SJSA1 (cell line): ENCODE measurements around the gene CXCL14. TPM values are rescaled to one million over a fixed set of nuclear protein-coding genes. Genes with fewer than 3 reads are reported as not detected.

Experiments used
- DNase-seq, 2 experiments: peaks; one replicate each; pipeline ENCODE4 v3.0.0-alpha.2; 2015 to 2020; ENCODE audit warnings: low spot score in 2 of 2, low read depth in 1 of 2
- H3K27ac ChIP-seq: fragments of 250-450 bp; sonication (Bioruptor Pico); 2 replicates; pipeline ENCODE4 v1.5.1; 2020; ENCODE audit warnings: mild to moderate bottlenecking, moderate library complexity
- H3K27me3 ChIP-seq: fragments of 250-450 bp; sonication (Bioruptor Pico); replicated peaks from 2 replicates; pipeline ENCODE4 v1.5.1; 2020; ENCODE audit warnings: mild to moderate bottlenecking, moderate library complexity
- H3K36me3 ChIP-seq: fragments of 250-450 bp; sonication (Bioruptor Pico); 2 replicates; pipeline ENCODE4 v1.5.1; 2020; ENCODE audit warnings: mild to moderate bottlenecking
- H3K4me1 ChIP-seq: fragments of 250-450 bp; sonication (Bioruptor Pico); replicated peaks from 2 replicates; pipeline ENCODE4 v1.6.1; 2021; ENCODE audit warnings: mild to moderate bottlenecking
- H3K4me3 ChIP-seq: fragments of 250-450 bp; sonication (Bioruptor Pico); 2 replicates; pipeline ENCODE4 v1.5.1; 2020; ENCODE audit warnings: mild to moderate bottlenecking
- H3K9me3 ChIP-seq: fragments of 250-450 bp; sonication (Bioruptor Pico); replicated peaks from 2 replicates; pipeline ENCODE4 v1.5.1; 2020; ENCODE audit warnings: mild to moderate bottlenecking
- total RNA-seq: library from RNA; depleted of rRNA; stranded (reverse); fragments of >200 nt; shearing (Covaris generic); gene quantifications from 2 replicates; pipeline ENCODE4 v1.2.3, GENCODE V29; 2014; rRNA removed

Gene CXCL14, protein sequence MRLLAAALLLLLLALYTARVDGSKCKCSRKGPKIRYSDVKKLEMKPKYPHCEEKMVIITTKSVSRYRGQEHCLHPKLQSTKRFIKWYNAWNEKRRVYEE
- total RNA-seq = 0.29 TPM in 1 of 2 replicates, not detected in the other

DNA sequence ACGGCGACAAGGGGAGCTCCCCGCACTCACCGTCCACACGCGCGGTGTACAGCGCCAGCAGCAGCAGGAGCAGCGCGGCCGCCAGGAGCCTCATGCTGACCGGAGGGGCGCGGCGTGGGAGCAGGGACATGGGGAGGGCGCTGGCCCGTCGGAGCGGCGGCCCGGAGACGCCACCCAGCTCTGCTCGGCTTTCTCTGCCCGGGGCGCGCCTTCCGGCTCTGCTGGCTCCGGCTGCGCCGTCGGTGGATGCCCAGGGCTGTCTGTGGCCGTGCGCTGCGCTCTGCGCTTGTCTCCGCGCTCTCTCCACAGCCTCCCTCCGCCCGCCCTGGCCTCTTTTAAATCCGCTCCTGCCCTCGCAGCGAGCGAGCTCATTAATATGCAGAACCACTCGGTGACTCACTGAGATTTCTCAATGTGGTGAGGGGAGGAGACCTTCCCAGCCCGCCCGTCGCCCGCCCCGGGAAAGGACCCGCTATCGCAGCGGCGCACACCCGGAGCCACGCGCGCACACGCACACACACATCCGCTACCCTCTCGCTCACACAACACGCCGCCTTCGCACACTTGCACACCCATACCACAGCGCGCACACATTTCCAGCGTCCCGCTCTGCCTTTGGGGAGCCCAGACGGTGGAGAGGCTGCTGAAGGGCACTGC lies at the start of gene CXCL14:
Gene CXCL14 (minus strand): TSS at position 307 of the 657 bp plus-strand sequence. CDS start 213 bp downstream, at position 94.
- peak in 1 of 2 experiments; percentile 36 for DNase-seq
- Histone ChIP-seq H3K4me1 (peaks cover 12% of the 10 kb centered on the region; the same call in 1 of the 2 replicates), H3K36me3 (no peaks in the 10 kb centered on the region), H3K9me3 (no peaks in the 10 kb centered on the region), H3K4me3 (no peak within 1 kb of the TSS), H3K27ac (no peak within 1 kb of the TSS), H3K27me3 (peaks cover 52% of the 10 kb centered on the region)

DNA sequence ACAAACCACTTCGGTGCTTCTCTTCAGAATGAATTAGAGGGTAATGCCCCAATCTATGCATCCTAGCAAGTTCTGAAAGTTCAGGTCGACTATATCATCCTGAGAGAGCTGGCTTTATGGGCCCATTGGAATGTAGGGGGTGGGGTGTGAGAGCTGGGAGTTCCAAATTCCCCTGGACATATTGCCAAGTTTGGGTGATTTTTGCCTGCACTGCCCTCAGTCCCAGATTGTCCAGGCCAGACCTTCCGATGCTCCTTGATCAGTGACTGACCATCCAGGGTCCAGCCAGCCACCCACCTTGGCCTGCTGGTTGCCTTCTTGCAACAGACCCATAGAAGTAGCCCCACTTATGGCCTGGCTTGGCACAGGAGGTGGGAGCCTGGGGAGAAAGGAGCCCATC lies 47.8 kb upstream of the CXCL14 start:
- Histone ChIP-seq H3K27ac (peak overlapping the region; percentile 47), H3K36me3 (no peaks in the 10 kb centered on the region), H3K4me1 (peaks cover 32% of the 10 kb centered on the region), H3K9me3 (no peaks in the 10 kb centered on the region; the same call in 1 of the 2 replicates), H3K4me3 (no peak overlapping the region), H3K27me3 (no peaks in the 10 kb centered on the region)
- peak; percentile 61 to 64 for DNase-seq

DNA sequence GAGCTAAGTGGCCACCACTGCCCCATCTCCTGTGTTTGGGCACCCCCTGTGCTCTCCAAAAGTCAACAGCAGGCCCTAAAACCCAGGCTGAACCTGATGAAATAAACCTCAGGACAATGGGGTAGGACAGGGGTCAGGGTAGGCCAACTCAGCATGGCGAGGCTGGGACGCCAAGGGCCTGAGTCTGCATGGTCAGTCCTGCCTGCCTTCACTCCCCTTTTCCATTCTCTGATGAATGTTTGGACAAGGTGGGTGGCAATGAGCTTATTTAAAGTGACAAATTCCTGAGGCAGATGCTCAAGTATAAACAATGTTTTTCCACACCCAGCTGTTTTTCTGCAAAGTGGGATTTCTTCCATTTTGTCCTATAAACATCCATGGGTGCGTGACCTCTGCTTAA lies 47.2 kb upstream of the CXCL14 start:
- H3K27me3 ChIP-seq = no peaks in the 10 kb centered on the region
- no peak overlapping the region for H3K4me3 ChIP-seq
- no peaks in the 10 kb centered on the region; the same call in 1 of the 2 replicates for H3K9me3 ChIP-seq
- H3K27ac ChIP-seq = peak overlapping the region; percentile 47
- H3K4me1 ChIP-seq = peaks cover 32% of the 10 kb centered on the region
- DNase-seq = peak; percentile 90 to 94
- no peaks in the 10 kb centered on the region for H3K36me3 ChIP-seq

DNA sequence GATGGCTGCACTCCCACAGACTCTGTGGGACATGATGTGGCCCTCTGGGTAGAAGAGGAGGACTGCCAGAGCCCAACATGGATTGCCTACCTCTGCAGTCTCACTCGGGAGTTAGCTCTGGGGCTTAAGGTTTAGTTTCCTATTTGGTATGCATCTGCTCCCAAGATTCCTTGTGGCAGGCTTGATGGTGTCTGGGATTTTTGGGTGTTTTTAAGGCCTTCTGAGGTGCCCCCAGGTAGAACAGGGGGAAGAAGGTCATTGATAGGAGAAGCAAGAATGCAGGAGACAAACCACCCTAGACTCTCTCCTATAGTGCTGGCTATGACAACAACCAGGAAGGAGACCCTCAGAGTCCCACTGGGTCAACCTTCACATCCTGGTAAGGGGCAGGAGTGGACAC lies 46.7 kb upstream of the CXCL14 start:
- no peak overlapping the region for H3K4me3 ChIP-seq
- DNase-seq = no peak
- no peaks in the 10 kb centered on the region; the same call in 1 of the 2 replicates for H3K9me3 ChIP-seq
- peaks cover 32% of the 10 kb centered on the region for H3K4me1 ChIP-seq
- no peaks in the 10 kb centered on the region for H3K36me3 ChIP-seq
- H3K27me3 ChIP-seq = no peaks in the 10 kb centered on the region
- no peak overlapping the region for H3K27ac ChIP-seq

DNA sequence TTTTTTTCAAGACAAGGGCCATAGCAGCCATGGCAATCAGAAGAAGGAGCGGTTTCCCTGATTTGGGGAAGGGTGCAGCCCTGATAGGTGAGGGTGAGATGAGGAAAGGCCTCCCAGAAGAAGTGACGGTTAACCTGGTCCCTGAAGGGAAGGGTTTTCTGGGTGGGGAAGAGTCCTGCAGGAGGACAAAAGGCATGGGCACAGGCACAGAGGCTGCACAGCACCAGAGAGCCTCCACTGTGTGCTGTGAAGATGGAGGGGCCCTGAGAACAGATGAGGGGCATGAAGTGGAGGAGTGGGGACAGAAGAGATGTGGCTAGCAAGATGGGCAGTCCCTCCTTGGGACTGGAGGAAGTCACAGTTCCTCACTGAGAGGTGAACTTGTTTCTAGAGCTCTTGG lies 46.3 kb upstream of the CXCL14 start:
- Histone ChIP-seq H3K4me3 (no peak overlapping the region), H3K4me1 (peaks cover 32% of the 10 kb centered on the region), H3K27me3 (no peaks in the 10 kb centered on the region), H3K27ac (no peak overlapping the region), H3K36me3 (no peaks in the 10 kb centered on the region), H3K9me3 (no peaks in the 10 kb centered on the region; the same call in 1 of the 2 replicates)
- no peak for DNase-seq

DNA sequence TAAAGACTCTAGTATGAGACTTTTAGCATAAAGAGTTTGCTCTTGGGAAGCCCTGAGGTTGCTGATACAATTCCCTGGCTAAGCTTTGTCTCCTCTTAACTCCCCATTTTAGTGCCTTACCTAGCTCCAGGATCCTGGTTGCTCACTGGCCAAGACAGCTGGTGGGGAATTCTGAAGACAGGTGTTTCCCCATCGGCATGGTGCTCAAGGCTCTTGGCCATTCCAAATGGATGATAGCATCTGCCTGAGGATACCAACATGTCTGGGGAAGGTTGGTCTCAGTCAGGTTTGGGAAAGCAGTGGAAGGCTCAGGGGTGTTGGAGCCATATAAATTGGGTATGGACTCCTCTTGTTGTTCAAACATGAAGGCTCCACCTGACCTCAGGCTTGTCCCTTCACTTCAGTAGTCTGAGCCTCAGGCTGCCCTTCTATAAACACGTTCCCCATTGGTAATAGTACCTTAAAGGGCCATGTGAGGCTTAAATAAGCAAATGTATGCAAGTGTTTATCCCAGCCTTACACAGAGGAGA lies 44.5 kb upstream of the CXCL14 start:
- no peaks in the 10 kb centered on the region for H3K27me3 ChIP-seq
- no peak overlapping the region for H3K4me3 ChIP-seq
- H3K36me3 ChIP-seq = no peaks in the 10 kb centered on the region
- H3K4me1 ChIP-seq = peaks cover 32% of the 10 kb centered on the region
- no peak for DNase-seq
- no peaks in the 10 kb centered on the region for H3K9me3 ChIP-seq
- no peak overlapping the region for H3K27ac ChIP-seq

DNA sequence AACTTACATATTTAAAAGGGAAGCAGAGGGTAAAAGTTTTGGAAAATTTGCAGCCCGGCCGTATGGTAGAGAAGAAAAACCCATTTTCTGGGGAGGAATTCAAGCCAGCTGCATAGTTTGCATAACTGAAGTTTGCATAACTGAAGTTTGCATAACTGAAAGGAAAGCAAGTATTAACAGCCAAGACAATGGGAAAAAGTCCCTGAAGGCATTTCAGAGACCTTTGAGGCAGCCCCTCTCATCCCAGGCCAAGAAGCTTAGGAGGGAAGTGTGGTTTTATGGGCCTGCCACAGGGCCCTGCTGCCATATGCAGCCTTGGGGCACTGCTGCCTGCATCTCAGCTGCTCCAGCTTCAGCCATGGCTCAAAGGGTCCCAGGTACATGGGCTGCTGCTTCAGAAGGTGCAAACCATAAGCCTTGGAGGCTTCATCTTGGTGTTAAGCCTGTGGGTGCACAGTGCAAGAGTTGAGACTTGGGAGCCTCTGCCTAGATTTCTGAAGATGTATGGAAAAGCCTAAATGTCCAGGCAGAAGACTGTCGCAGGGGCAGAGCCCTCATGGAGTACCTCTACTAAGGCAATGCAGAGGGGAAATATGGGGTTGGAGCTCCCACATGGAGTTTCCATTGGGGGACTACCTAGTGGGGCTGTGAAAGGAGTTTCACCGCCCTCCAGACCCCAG lies 36.9 kb upstream of the CXCL14 start:
- DNase-seq = peak in 1 of 2 experiments; percentile 25
- no peak overlapping the region for H3K27ac ChIP-seq
- H3K9me3 ChIP-seq = no peaks in the 10 kb centered on the region
- peaks cover 4% of the 10 kb centered on the region; the same call in 1 of the 2 replicates for H3K27me3 ChIP-seq
- no peak overlapping the region for H3K4me3 ChIP-seq
- H3K4me1 ChIP-seq = no peaks in the 10 kb centered on the region; the same call in 1 of the 2 replicates
- H3K36me3 ChIP-seq = no peaks in the 10 kb centered on the region

DNA sequence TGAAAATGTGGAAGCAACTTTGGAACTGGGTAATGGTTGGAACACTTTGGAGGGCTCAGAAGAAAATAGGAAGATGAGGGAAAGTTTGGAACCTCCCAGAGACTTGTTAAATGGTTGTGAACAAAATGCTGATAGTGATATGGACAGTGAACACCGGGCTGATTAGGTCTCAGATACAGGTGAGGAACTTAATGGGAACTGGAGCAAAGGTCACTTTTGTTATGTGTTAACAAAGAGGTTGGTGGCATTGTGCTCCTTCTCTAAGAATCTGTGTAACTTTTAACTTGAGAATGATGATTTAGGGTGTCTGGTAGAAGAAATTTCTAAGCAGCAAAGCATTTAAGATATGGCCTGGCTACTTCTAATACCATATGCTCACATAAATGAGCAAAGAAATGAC lies 36.4 kb upstream of the CXCL14 start:
- Histone ChIP-seq H3K27ac (no peak overlapping the region), H3K27me3 (peaks cover 4% of the 10 kb centered on the region; the same call in 1 of the 2 replicates), H3K4me1 (no peaks in the 10 kb centered on the region; the same call in 1 of the 2 replicates)

DNA sequence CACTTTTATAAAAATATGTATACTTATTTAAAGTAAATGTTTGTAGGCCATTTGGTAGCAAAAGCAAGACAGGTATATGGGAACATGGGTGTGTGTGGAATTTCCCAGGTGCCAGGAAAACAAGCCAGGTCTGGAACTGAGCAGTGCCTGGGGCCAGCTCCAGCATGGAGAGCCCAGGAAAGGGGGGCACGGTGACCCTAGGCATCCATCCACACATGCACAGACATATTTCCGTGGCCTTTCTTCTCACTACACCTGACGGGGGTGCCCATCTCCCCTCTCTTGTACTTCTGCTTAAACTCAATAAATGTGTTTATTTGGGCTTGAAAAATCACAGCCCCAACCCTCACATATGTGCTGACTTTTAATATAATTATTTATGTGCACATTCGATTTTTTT lies 31.2 kb upstream of the CXCL14 start:
- no peaks in the 10 kb centered on the region for H3K9me3 ChIP-seq
- peaks cover 4% of the 10 kb centered on the region for H3K27me3 ChIP-seq
- H3K36me3 ChIP-seq = no peaks in the 10 kb centered on the region
- no peak overlapping the region for H3K4me3 ChIP-seq
- H3K27ac ChIP-seq = no peak overlapping the region
- H3K4me1 ChIP-seq = no peaks in the 10 kb centered on the region; the same call in 1 of the 2 replicates
- DNase-seq = no peak

More for the DNA sequence above, 36.4 kb upstream of the CXCL14 start:
- H3K4me3 ChIP-seq = no peak overlapping the region
- no peak for DNase-seq
- no peaks in the 10 kb centered on the region for H3K9me3 ChIP-seq
- H3K36me3 ChIP-seq = no peaks in the 10 kb centered on the region

DNA sequence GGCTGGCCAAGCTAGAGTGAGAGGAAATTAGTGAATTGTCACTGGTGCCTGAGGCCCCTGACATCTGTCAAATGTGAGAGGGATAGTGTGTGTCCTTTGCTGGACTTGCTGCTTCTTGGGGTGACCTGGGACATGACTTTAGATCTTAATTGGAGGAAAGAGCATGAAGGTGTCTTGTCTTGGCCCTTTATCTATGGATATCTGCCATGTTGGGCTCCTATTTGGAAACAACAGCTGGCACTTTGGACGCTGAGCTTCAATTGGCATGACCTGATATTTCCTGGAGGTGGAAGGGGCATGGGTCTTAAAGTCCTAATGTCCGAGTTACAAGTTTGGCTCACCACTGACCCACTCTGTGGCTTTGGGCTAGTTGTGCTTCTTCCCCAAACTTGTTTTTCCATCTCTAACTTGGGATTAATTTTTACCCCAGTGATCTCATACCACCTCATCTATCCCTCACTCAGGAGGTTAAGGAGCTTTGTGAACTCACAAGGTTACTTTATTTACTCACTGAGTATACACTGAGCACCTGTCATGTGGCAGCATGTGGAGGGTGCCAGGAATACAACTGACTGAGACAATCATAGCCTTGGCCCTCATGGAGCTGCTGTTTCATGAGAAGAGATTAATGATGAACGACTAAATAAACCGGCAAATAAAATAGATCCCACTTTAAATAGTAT lies 30.1 kb upstream of the CXCL14 start:
- Histone ChIP-seq H3K27ac (no peak overlapping the region), H3K36me3 (no peaks in the 10 kb centered on the region), H3K27me3 (peaks cover 4% of the 10 kb centered on the region), H3K9me3 (no peaks in the 10 kb centered on the region), H3K4me3 (no peak overlapping the region), H3K4me1 (no peaks in the 10 kb centered on the region)
- no peak for DNase-seq

DNA sequence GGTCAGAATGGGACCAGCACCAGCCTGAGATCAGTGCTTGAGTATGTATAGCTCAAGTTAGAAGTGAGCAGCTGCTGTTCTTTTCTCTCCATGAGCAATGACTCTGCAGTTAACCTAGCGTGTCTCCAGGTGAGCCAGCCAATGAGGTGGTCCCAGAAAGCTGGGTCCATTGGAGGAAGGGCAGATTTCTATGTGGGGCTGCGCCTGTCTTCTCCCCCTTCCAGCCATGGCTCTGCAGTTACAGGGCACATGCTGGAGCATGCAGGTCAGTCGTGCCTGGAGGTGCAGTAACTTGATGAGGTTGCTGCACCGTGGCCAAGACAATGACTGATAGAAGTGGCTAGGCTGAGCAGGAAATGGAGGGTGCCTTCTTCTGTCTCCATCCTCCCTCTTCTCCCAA lies 29.6 kb upstream of the CXCL14 start:
- H3K27me3 ChIP-seq = peaks cover 4% of the 10 kb centered on the region
- no peak for DNase-seq
- H3K27ac ChIP-seq = no peak overlapping the region
- H3K9me3 ChIP-seq = no peaks in the 10 kb centered on the region
- no peak overlapping the region for H3K4me3 ChIP-seq
- H3K36me3 ChIP-seq = no peaks in the 10 kb centered on the region
- H3K4me1 ChIP-seq = no peaks in the 10 kb centered on the region

DNA sequence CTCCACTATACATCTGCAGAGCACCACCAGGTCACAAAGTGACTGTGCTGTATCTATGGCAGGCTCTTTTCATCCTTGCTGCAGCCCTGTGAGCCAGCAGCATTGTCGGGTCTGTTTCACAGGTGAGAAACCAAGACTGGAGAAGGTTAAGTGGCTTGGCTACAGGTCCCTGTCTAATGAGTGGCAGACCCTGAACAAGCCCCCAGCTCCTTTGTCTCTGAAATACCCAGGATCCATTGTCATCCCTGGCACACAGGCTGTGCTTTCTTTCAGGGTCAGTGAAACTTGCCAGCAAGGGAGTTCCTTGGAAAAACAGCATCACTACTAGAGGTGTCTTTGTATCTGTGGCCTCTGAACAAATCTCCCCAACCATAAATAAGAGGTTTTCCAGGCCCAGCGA lies 27.6 kb upstream of the CXCL14 start:
- DNase-seq = no peak
- no peaks in the 10 kb centered on the region for H3K36me3 ChIP-seq
- H3K4me3 ChIP-seq = no peak overlapping the region
- no peaks in the 10 kb centered on the region; the same call in 1 of the 2 replicates for H3K27me3 ChIP-seq
- no peaks in the 10 kb centered on the region for H3K9me3 ChIP-seq
- H3K4me1 ChIP-seq = no peaks in the 10 kb centered on the region
- no peak overlapping the region for H3K27ac ChIP-seq

DNA sequence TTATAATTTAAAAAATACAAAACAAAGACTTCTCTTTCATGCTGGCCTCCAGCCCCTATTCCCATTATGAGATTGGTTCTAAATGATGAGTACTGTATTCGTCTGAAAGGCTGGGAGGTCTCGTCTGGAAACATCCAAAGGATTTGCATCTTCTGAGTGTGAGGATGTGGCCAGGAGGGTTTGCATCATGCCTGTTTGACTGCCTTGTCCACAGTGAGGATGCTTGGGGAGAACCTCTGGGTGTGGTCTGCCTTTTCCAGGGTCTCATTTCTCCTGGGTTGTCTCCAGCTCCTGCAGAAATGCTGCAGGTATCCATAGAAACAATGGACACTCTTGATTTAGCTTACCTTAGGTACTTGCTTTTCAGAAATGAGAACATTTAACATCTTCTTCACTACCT lies 26.4 kb upstream of the CXCL14 start:
- no peaks in the 10 kb centered on the region for H3K9me3 ChIP-seq
- no peaks in the 10 kb centered on the region for H3K36me3 ChIP-seq
- no peak overlapping the region for H3K4me3 ChIP-seq
- no peaks in the 10 kb centered on the region; the same call in 1 of the 2 replicates for H3K27me3 ChIP-seq
- H3K4me1 ChIP-seq = no peaks in the 10 kb centered on the region
- DNase-seq = no peak
- H3K27ac ChIP-seq = no peak overlapping the region
